ENCODE results near the gene GYG2.
"Not testable (repeated sequence)": the region's sequence is repeated elsewhere in the genome, so short reads cannot be mapped to it uniquely, and the experiment has no call there.

The GYG2 gene

DNA sequence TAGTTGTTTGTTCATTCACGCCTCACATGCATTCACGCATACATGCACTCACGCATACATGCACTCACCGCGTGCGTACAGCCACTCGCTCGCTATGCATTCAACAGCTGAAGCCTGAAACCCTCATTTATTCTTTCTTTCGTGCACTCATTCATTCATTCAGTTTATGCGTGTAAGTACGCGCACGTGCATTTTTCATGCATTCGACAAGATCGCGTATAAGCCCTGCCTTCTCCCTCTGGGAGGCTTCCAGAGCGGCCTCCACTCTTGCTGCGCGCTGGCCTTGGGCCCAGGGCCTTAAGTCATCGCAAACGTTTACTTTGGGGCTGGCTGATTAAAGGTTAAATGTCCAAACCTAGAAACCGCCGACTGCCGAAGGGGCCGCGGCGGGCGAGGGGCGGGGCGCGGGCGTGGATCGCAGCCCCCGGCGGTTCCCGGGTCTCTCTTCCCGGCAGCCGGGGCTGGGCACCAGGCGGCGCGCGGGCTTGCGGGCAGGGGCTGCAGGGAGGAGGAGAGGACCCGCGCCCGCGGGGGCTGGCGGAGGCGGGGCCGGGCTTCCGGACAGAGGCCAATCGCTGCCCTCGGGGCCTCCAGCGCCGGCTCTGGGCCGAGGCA is at the start of gene GYG2:
GYG2 (plus strand) TSS at position 587 of the 615 bp plus-strand sequence. CDS start 1,259 bp downstream, outside the sequence.
- DNase-seq (ENCODE audit: low read depth), result peak; percentile 35
- H3K4me3 ChIP-seq (ENCODE audit: low read depth, low read length), result peak within 1 kb of the TSS; percentile 46
- TF ChIP-seq, protein P1, sequence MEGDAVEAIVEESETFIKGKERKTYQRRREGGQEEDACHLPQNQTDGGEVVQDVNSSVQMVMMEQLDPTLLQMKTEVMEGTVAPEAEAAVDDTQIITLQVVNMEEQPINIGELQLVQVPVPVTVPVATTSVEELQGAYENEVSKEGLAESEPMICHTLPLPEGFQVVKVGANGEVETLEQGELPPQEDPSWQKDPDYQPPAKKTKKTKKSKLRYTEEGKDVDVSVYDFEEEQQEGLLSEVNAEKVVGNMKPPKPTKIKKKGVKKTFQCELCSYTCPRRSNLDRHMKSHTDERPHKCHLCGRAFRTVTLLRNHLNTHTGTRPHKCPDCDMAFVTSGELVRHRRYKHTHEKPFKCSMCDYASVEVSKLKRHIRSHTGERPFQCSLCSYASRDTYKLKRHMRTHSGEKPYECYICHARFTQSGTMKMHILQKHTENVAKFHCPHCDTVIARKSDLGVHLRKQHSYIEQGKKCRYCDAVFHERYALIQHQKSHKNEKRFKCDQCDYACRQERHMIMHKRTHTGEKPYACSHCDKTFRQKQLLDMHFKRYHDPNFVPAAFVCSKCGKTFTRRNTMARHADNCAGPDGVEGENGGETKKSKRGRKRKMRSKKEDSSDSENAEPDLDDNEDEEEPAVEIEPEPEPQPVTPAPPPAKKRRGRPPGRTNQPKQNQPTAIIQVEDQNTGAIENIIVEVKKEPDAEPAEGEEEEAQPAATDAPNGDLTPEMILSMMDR (conservative IDR thresholded peaks at IDR 0.05; ENCODE audit: low read depth, low read length), result no peak

DNA sequence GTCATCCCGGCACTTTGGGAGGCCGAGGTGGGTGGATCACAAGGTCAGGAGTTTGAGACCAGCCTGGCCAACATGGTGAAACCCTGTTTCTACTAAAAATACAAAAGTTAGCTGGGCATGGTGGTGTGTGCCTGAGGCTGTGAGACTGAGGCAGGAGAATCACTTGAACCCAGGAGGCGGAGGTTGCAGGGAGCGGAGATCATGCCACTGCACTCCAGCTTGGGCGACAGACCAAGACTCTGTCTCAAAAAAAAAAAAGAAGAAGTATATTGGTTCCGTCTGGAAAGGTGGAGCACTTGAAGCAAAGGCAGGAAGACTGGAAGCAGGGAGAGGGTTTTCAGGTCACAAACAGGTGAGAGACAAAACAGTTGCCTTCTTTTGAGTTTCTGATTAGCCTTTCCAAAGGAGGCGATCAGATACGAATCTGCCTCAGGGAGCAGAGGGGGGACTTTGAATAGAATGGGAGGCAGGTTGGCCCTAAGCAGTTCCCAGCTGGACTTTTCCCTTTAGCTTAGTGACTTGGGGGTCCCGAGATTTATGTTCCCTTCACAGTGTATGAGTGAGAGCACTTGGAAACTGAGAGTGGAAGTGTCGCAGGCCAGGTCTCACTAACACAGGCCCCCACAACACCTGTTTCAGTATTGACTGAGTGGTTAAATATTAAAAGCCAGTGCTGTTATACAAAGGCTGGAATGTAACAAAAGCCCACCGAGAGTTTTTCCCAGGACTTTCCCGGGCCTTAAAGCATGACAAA is 48.1 kb upstream of the GYG2 start:
- not testable (repeated sequence) for H3K4me3 ChIP-seq (ENCODE audit: low read depth, low read length); DNase-seq (ENCODE audit: low read depth)

DNA sequence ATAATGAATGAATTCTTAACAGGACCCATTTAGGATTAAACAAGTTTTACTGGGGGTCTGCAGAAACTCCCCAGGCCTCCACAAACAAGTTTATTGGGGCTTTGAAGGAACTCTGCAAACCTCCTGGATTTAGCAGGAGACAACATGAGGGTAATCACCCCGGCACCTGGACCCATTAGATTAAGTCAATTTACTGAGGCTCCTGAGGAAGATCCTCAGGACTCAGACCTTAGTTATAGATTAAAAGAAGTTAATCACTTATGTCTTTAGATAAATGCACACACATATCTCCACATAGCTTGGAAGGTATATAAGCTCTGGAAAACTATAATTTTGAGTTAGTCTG is 47.5 kb upstream of the GYG2 start:
- TF ChIP-seq, protein P1 (conservative IDR thresholded peaks at IDR 0.05; ENCODE audit: low read depth, low read length), result no peak
- DNase-seq (ENCODE audit: low read depth), result no peak
- no peak overlapping the region for H3K4me3 ChIP-seq (ENCODE audit: low read depth, low read length)

DNA sequence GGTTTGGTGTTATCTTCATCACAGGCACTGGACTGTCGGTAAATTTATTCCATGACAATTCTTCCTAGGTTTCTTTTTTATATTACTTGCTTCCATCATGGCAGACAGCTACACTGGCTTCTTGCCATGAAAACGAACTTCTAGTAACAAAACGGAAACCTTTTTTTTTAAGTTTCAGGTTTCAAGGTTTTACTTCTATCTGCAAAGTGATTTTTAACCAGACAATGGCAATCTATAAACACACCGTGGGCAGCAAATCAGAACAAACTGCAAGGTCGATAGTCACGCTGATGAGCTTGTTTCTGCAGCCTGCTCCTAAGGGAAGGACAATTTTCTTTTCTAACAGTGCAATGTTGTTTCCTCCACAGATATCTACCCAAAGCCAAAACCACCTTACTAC is 47.0 kb upstream of the GYG2 start:
- no peak for DNase-seq (ENCODE audit: low read depth)
- no peak overlapping the region for H3K4me3 ChIP-seq (ENCODE audit: low read depth, low read length)
- TF ChIP-seq, protein P1 (conservative IDR thresholded peaks at IDR 0.05; ENCODE audit: low read depth, low read length), result no peak

GRCh38 chrX:2782171-2782570 is 46.6 kb upstream of the GYG2 start:
- DNase-seq (ENCODE audit: low read depth), result no peak
- TF ChIP-seq, protein P1 (conservative IDR thresholded peaks at IDR 0.05; ENCODE audit: low read depth, low read length), result no peak
- H3K4me3 ChIP-seq (ENCODE audit: low read depth, low read length), result no peak overlapping the region

- TF ChIP-seq, protein P1 (conservative IDR thresholded peaks at IDR 0.05; ENCODE audit: low read depth, low read length), result no peak
- H3K4me3 ChIP-seq (ENCODE audit: low read depth, low read length), result no peak overlapping the region
- no peak for DNase-seq (ENCODE audit: low read depth)
Observed at GRCh38 chrX:2782778-2783177, 46.0 kb upstream of the GYG2 start.

GRCh38 chrX:2784026-2784425 is 44.7 kb upstream of the GYG2 start:
- TF ChIP-seq, protein P1 (conservative IDR thresholded peaks at IDR 0.05; ENCODE audit: low read depth, low read length), result no peak
- DNase-seq (ENCODE audit: low read depth), result no peak

More at GRCh38 chrX:2784026-2784425, 44.7 kb upstream of the GYG2 start:
- no peak overlapping the region for H3K4me3 ChIP-seq (ENCODE audit: low read depth, low read length)
